Left kidney (tissue), 8 donors: ENCODE results near the gene ADGRL1. TPM values are rescaled to one million over a fixed set of nuclear protein-coding genes. Genes with fewer than 3 reads are reported as not detected.
"Not testable (repeated sequence)": the region's sequence is repeated elsewhere in the genome, so short reads cannot be mapped to it uniquely, and the experiment has no call there.

Experiments used
- DNase-seq: peaks from one replicate; pipeline ENCODE4 v3.0.0-alpha.2; 2013
- long read RNA-seq, 8 donors: transcript quantifications; one replicate each; lab custom pipeline, GENCODE V29; 2026
- polyA plus RNA-seq: library from polyadenylated mRNA; unstranded; fragments of 120-200 nt; gene quantifications from one replicate; pipeline ENCODE4 v1.2.1, GENCODE V29; 2013; ENCODE audit not compliant: insufficient read length

The ADGRL1 gene
- polyA plus RNA-seq: 39.8 TPM
- long read RNA-seq, donor 1, partial matches to known transcripts: 30 of 33 reads
- long read RNA-seq, donor 1, other reads (novel, unspliced or antisense): 0 of 33 reads
- long read RNA-seq, donor 2, partial matches to known transcripts: 11 of 11 reads
- long read RNA-seq, donor 2, other reads (novel, unspliced or antisense): 0 of 11 reads
- long read RNA-seq, donor 3, partial matches to known transcripts: 5 of 5 reads
- long read RNA-seq, donor 3, other reads (novel, unspliced or antisense): 0 of 5 reads
- long read RNA-seq, donor 4: 0 reads
- long read RNA-seq, donor 5: 0 reads
- long read RNA-seq, donor 6: 0 reads
- long read RNA-seq, donor 7, partial matches to known transcripts: 7 of 7 reads
- long read RNA-seq, donor 7, other reads (novel, unspliced or antisense): 0 of 7 reads
- long read RNA-seq, donor 8, partial matches to known transcripts: 0 of 1 reads
- long read RNA-seq, donor 8, other reads (novel, unspliced or antisense): 0 of 1 reads

GRCh38 chr19:14205452-14206287 is at the start of gene ADGRL1:
Gene ADGRL1, minus strand, starts transcription at chr19:14206169. Its CDS starts 22,567 bp downstream, at chr19:14183602.
- not testable (repeated sequence) for DNase-seq

GRCh38 chr19:14255316-14255715 is 49.3 kb upstream of the ADGRL1 start:
- not testable (repeated sequence) for DNase-seq

GRCh38 chr19:14253822-14254599 is 48.0 kb upstream of the ADGRL1 start:
- not testable (repeated sequence) for DNase-seq

GRCh38 chr19:14252136-14252535 is 46.2 kb upstream of the ADGRL1 start:
- DNase-seq: not testable (repeated sequence)

- no peak for DNase-seq
These were observed 44.9 kb upstream of the ADGRL1 start for GRCh38 chr19:14250870-14251269.

- DNase-seq: not testable (repeated sequence)
These were observed 44.3 kb upstream of the ADGRL1 start for GRCh38 chr19:14250315-14250714.

- not testable (repeated sequence) for DNase-seq
These were observed 43.9 kb upstream of the ADGRL1 start for GRCh38 chr19:14249891-14250290.

GRCh38 chr19:14249012-14249754 is 43.2 kb upstream of the ADGRL1 start:
- DNase-seq: not testable (repeated sequence)

- peak; percentile 90 for DNase-seq
These were observed 42.6 kb upstream of the ADGRL1 start for GRCh38 chr19:14248578-14249011.

- DNase-seq: not testable (repeated sequence)
These were observed 41.8 kb upstream of the ADGRL1 start for GRCh38 chr19:14247548-14248471.

- DNase-seq: not testable (repeated sequence)
These were observed 41.2 kb upstream of the ADGRL1 start for GRCh38 chr19:14247205-14247547.

GRCh38 chr19:14244393-14244792 is 38.4 kb upstream of the ADGRL1 start:
- not testable (repeated sequence) for DNase-seq

GRCh38 chr19:14243718-14244117 is 37.7 kb upstream of the ADGRL1 start:
- DNase-seq: not testable (repeated sequence)

- DNase-seq: no peak
These were observed 31.3 kb upstream of the ADGRL1 start for GRCh38 chr19:14237014-14237941.

- not testable (repeated sequence) for DNase-seq
These were observed 27.0 kb upstream of the ADGRL1 start for GRCh38 chr19:14232945-14233344.

GRCh38 chr19:14228446-14229071 is 22.6 kb upstream of the ADGRL1 start:
- DNase-seq: not testable (repeated sequence)

GRCh38 chr19:14226498-14226897 is 20.5 kb upstream of the ADGRL1 start:
- not testable (repeated sequence) for DNase-seq

- no peak for DNase-seq
These were observed 16.9 kb upstream of the ADGRL1 start for GRCh38 chr19:14222886-14223285.
